Fibroblast of lung (primary cell): Measurements from ENCODE around the gene SETX.

ENCODE experiments used
- CTCF ChIP-seq, 2 donors: IDR thresholded peaks in 1 of 2; conservative IDR thresholded peaks in 1 of 2; 1 replicate in 1 of 2; 2 replicates in 1 of 2; pipeline ENCODE4 v1.5.1; 2011 to 2012; ENCODE audit warnings: low read length in 2 of 2, control low read depth in 1 of 2, inconsistent platforms in 1 of 2, low read depth in 1 of 2, mild to moderate bottlenecking in 1 of 2
- EZH2 ChIP-seq: IDR thresholded peaks from 2 replicates; pipeline ENCODE4 v1.5.1; 2012; ENCODE audit warnings: low read length, control low read depth, mild to moderate bottlenecking; ENCODE audit errors: missing control alignments

DNA sequence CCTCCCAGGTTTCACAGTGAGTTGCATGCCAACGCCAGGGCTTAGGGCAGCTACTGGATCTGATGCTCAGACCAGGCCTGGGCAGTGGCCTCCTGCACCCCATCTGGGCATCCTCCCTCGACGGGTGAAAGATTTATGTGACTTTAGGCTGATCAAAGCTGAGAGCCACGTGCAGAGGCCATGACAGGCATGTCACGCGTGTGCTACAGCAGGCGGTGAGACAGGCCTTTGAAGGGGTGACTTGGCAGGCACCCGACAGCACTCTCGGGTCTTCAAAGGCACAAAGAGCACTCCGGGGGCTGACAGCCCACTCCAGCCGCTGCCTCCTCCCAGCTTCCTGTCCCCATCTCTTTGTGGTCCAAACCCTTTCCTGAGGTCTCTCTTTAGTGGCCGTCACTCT lies 126.7 kb downstream of the SETX start:
- TF ChIP-seq CTCF (conservative IDR thresholded peaks at IDR 0.05 in 1 of 2, IDR thresholded peaks at IDR 0.05 in 1 of 2; ENCODE audit: low read depth in 1 of 2, low read length in 2 of 2) (no peak), EZH2 (no peak)
